Bone marrow (tissue), 2 donors: ENCODE measurements around the gene RANBP9.

Experiments
- DNase-seq, 2 donors: peaks; one replicate each; lab custom pipeline; 2025; lab: John Stamatoyannopoulos, UW

The RANBP9 gene

DNA sequence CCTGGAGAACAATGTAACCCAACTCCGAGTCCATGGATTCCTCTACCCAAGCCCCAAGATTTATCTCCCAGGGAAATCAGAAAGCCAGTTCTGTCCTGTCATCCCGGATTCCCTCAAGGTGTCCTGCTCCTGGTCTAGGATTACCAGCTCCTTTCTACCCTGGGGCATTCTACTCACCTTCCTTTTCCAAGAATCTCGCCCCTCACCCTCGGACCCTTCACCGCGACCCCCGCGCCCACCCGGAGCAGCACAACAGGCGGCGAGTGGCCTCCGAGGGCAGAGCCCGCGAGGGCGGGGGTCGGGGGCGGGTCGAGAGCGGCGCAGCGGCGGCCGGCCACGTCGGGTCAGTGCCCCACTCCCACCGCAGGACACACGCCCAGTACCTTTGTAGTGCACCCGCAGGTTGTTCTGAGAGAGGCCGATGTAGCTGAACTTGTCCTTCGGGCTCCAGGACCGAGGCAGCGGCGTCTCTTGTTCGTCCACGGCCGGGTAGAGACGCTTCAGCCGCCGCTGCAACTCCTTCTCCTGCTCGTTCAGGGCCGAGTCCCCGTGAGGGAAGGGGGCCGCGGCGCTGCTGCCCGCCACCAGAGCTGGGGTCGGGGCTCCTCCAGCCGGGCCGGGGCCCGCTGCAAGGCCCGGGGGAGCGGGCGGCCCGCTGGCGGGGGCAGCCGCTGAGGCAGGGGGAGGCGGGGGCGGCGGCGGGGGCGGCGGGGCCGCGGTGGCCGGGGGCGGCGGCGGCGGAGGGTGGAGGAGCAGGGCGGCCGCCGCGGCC is 897 bp downstream of the RANBP9 start:
- DNase-seq: no peak

DNA sequence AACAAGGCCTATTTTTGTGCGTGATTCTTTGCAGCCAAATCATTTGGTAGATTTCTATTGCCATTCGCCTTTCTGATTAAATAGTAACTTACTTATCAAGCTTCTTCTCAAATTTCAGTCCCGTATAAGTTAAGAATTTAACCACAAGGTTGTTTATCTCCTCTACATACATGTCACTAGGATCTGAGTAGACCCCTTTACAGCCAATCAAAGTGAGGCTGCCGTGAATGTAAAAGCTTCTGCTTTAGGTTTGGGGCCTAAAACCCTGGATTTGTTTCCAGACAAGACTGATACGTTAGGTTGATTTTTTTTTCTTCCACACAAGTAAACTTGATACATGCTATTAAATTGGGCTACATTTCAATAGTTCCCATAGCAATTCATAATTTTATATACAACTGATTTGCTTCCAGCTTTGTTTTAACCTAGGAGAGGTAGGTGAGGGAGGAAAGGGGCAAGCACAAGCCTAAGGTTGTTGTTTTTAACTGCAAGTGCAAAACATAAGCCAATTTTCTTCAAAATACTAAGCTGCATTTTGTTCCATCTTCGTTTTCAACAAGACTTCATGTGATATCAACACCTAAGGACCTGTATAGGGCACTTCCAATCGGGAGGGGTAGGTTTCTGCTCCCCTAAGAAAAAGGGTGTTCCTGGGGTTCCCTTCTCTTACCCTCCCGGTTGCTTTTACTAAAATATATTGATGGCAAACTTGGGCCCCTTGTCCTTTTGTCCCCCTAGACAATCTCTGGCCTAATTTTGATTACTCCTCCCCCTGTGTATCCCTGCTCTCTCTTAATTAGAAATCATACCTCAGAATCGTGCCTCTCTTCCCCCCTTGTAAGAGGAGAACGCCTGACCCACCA is 1.7 kb downstream of the RANBP9 start:
- DNase-seq: no peak

DNA sequence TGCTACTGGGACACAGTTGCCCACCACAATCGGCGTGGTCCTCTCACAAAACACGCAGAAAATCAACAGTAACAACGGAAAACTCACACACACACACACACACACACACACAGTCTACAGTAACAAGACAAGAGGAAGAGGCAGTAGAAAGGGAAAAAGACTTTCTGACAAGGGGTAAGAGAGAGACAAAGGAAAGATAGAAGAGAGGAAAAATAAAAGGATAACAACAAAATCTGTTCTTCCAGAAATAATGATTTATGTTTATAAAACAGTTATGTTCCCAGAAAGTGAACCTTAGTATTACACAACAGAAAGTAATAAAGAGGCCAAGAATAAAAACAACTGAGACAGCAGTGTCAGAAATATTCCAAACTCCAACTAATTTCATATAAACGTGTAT is 2.9 kb downstream of the RANBP9 start:
- peak in 1 of 2 donors; percentile 31 for DNase-seq

DNA sequence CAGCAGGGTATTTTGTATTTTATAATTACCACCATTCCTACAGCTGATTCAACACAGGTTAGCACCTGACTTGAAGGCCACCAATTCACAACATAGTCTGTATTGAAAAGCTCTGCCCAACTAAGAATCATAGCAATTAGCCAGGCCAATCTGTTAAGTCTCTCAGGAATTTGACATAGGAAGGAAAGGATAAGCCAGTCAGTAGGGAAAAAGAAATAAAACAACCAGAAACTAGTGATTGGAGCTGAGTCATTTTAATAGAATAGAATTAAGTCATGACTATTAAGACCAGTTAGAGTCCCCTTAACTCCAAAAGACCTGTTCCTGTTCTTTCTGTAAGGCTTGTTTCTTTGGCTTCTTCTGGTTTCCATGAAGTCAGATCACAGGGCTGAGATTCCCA is 8.1 kb downstream of the RANBP9 start:
- DNase-seq: no peak

DNA sequence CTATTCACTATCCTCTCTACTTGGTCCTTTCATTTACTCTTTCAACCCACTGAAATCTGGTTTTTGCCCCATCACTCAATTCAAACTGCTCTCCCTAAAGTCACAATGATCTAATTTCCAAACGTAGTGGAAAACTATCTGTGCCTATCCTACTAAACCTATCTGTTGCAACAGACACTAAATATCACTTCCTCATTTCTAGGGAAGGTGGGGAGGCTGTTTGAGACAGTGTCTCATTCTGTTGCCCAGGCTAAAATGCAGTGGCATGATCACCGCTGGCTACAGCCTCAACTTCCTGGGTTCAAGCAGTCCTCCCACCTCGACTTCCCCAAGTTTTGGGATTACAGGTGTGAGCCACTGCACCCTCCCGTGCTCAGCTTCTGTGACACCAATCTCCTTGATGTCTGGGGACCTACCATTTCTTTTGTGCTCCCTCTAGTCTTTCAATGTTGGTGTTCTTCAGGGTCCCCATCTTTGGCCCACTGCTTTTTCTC is 8.8 kb downstream of the RANBP9 start:
- peak in 1 of 2 donors; percentile 73 for DNase-seq

DNA sequence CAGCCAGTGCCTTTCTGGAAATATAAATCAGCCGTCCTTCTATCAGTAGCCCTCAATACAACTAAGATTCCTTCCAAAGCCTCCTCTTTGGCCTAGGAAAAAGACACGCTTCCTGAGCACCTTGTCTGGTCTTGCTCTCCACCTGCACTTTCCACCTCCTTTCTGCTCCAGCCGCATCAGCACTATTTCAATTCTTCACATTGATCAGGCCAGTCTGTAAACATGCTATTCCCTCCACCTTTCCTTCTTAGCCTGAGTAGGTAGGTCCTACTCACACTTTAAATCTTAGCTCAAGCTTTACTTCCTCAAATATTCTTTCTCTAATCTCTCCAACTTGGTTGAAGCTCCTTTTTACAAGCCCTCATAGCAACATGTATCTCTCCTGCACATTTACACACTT is 11.4 kb downstream of the RANBP9 start:
- DNase-seq: no peak

DNA sequence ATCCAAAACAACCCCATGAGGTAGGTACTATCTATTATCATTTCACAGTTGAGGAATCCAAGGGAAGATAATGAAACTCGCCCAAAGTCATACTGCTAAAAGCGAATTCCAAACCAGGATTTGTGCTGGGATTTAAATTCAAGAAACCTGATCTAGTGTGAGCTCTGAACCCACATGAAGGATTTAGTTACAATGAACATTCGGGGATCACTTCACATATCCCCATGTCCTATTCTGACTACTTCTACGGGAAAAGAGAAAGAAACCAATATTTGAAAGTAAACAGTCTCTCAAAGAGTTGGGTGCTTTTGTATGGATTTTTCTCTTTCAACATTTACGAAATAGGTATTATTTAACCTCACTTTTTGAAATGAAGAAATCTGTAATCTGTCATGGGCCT is 12.9 kb downstream of the RANBP9 start:
- no peak for DNase-seq

DNA sequence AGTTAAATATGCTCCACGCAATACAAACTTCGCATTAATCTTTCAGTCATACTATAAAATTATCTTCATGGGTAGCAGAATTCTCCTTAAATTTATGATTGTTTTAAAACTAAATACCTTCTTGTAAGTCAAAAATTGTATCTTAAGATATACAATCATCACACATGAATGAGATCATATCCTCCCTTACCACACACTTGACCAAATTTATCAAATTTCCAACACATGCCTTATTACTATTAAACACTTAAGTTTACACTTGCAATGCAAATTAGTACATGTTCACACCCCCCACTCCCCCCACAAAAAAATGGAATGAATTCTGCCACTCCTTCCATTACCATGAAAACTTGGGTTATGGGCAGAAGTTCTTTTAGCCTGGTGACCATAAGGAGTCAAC is 13.8 kb downstream of the RANBP9 start:
- DNase-seq: no peak

DNA sequence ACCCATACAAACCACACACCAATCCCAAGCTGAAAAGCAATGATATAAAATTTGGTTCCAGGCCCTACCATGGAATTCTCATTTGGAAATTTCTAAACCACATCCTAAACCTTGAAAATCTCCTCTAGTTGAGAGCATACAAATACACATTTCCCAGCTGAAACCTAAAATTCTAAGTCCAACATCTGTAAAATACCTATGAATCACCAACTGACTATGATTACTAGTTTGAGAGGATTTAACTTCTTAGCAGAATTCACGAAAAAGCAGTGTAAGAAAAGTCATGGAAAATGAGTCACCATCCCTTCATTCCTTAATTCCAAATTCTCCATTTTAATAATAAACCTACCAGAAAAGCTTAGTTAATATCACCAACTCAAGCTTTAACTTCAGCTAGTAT is 15.4 kb downstream of the RANBP9 start:
- no peak for DNase-seq

DNA sequence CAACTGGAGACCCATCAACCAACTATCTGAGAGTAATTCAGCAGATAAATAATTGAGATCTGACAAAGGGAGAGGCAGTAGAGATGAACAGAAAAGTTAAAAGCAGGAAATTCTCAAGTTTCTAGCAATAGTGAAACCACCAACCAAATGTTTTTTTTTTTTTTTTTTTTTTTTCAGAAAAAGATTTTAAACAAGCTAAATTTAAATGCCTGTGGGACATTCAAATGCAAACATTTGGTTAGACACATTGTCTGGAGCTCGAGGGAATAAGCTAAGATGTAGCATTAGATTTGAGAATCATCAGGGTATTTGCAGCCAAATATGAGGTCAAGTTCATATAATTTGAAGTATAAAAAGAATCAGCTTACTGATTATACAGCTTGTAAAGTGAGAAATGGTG is 16.4 kb downstream of the RANBP9 start:
- no peak for DNase-seq

DNA sequence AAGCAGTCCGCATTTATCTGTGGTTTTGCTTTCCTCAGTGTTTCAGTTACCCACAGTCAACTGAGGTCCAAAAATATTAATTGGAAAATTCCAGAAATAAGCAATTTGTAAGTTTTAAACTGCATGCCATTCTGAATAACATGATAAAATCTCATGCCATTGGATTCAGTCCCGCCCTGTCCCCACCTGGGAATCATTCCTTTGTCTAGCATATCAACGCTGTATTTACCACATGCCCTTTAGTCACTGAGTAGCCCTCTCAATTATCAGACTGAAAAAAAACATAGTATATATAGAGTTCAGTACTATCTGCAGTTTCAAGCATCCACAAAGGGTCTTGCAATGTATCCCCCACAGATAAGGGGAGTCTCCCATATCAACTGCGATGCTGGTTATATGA is 17.1 kb downstream of the RANBP9 start:
- no peak for DNase-seq

DNA sequence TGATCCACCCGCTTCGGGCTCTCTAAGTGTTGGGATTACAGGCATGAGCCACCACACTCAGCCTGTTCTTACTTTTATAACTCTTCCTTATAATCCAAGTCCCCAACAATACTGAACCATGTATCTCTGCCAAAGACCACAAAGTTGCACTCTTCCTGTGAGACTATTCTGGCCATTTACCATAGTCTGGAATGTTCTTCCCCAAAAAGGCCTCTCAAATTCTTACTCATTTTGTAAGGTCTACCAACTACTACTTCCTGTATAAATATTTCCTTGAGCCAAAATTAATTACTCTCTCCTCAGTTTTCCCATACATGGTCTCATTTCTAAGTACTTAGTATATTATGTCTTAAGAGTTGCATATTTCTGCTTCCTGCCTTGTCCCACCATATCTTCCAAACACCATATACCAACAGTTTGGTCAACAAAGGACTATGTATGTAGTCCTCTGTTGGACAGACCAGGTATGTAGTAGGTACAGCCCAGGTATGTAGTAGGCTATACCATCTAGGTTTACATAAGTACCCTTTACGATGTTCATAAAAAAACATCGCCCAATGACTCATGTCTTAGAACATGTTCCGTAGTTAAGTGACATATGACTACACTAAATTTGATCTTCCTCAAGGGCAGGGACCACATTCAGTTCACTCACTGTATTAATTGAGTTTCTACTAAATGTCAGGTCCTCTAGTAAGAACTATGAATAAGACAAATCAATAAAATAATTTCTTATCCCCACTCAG is 22.0 kb downstream of the RANBP9 start:
- DNase-seq: no peak

DNA sequence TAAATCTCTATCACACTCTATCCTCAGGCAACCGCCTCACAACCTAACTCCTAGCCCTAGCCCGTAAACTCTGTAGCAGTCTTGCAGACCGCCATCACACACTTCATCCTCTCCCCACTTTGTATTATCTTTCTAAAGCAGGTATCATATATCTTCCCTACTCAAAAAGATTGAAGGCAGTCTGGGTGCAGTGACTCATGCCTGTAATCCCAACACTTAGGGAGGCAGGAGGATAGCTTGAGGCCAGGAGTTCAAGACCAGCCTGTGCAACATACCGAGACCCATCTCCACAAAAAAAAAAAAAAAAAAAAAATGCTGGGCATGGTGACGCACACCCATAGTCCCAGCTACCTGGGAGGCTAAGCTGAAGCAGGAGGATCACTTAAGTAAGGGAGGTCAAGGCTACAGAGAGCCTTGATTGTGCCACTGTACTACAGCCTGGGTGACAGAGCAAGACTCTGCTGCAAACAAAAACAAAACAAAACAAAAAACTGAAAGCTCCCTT is 22.9 kb downstream of the RANBP9 start:
- DNase-seq: no peak

DNA sequence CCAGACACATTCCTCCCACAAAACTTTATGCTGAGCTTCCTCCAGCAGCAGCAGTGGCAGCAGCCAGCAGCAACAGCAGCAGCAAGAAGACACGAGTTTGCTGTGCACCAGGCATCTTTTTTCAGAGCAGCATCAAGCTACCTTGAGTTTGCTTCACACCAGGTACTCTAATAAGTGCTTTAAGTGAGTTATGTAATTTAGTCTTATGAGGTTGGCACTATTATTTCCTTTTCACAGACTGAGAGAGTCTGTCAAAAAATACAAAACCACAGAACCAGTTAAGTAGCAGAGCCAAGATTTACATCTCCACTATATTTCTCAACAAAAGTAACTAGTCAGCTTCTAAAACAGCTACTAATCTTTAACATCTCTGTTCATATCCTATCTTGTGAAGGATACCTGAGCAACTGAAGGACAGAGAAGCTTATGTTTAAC is 23.7 kb downstream of the RANBP9 start:
- DNase-seq: no peak

DNA sequence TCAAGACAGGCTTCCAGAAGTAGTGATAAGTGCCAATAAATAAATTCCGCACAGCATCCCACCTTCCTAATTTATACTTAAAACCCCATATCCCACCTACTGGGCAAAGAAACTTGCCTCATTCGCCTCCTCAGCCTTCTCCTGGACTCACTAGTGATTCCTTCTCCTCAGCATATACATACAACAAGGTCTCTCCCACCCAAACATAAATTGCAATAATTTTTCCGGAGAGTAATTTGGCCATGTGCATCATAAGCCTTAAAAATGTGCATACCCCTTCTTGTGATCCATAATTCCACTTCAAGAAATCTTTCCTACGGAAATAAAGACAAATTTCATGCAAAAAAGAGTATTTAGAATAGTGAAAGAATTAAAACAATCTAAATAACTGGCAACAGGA is 26.8 kb downstream of the RANBP9 start:
- DNase-seq: no peak

DNA sequence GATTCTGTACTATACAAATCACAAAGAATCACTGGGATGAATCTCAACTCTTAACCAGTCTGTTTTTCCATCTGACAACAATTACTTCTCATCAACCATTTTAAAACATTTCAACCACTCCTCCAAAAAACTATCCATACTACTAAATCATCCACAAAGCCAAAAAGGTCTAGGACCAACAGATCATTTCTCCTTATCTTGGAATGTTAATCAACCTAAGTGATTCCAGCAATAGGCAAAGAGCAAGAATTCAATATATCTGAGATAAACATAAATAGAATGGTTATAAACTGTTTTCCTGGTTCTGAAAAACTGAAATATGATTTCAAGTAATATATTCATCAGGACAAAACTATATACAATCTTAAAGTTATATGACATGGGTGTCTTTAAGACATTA is 28.6 kb downstream of the RANBP9 start:
- no peak for DNase-seq

DNA sequence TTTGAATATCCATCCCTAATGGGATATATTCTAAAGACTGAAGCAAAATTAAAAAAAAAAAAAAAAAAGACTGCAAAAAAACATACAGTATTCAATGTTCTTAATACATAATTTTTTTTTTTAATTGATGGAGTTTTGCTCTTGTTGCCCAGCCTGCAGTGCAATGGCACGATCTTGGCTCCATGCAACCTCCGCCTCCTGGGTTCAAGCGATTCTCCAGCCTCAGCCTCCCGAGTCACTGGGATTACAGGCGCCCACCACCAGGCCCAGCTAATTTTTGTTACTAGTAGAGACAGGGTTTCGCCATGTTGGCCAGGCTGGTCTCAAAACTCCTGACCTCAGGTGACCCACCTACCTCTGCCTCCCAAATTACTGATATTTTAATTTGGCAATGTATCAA is 29.3 kb downstream of the RANBP9 start:
- DNase-seq: no peak

DNA sequence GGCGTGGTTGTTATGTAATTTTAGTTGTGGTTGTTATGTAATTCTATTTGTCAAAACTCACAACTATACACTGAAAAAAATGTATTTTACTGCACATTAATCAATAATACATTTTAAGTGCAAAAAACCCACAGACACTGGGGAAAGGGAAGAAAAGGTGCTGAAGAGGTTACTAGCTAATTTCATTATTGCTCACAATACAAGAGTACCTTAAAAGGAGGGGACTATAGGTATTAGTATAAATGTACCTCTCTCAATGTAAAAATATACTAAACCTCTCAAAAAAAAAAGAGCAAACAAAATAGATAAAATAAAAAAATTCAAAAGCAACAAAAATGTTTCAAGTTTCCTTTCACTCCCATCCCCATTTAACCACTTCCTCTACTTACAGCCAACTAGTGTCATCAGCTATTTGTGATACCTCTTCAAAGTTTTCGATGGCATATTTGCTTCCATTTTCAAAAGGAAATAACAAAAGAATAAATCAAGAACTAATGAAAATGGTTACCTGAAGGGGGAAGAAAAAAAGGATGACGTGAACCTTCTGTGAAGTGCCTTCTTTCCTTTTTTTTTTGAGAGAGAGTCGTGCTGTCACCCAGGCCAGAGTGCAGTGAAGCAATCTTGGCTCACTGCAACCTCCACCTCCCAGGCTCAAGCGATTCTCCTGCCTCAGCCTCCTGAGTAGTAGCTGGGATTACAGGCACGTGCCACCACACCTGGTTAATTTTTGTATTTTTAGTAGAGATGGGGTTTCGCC is 30.2 kb downstream of the RANBP9 start:
- peak in 1 of 2 donors; percentile 67 for DNase-seq

DNA sequence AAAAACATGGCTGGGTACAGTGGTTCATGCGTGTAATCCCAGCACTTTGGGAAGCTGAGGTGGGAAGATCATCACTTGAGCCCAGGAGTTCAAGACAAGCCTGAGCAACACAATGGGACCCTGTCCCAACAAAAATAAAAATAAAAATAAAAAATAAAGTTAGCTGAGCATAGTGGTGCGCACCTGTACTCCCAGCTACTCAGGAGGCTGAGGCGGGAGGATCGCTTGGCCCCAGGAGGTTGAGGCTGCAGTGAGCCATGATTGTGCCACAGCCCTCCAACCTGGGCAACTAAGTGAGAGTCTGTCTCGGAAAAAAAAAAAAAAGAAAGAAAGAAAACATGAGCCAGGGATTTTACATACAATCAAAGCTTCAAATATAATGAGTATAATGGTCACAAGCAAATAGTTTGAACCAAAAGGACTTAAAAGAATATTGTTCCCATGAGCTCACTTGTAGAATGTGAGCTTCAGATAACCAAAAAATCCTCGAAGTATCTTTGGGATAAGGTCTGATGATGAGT is 31.1 kb downstream of the RANBP9 start:
- DNase-seq: no peak

DNA sequence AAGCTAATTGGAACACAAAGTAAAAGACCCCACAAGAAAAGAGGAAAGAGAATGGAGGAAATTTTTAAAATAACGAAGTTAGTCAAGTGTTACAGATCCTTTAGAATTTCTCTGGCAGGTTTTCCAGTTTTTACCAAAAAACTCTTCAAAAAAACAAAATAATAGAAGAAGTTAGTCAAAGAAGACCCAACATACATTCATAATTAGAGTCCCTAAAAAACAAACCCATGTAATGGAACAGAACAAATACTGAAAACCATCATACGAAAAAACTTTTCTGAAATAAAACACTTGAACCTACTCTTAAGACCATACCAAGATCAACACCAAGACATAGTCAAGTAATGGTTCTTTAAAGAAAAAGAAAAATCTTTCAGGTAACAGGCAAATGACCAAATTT is 31.6 kb downstream of the RANBP9 start:
- DNase-seq: no peak

DNA sequence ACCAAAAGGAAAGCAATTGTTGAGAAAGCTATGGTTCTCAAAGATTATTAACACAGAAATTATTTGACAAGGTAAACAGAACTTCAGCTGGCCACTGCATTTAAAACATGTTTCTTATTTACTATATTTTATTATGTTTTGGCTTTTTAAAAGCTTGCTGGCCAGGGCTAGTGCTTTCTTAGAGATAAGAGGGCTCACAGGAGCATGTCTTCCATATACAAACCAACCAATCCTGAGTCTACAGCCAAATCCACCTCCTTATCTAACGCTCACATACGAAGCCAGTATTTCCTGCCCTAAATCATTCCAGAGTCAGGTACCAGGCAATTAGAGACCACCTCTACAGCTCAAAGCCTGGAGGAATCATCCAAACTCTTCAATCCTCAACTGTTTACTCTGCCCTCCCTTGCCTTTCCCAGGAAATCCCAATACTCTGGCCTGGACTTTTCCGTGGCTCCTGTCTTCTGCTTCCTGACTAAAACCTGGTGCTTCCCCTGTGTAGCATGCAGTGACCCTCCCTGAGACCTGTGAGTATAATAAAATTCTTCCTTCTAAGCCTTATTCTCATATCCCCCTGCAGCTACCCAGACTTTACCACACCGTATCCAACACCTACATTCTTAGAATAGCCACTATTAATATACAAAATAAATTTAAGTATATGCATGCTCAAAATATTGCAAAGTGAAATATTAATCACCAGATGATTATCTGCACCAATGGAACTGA is 33.2 kb downstream of the RANBP9 start:
- no peak for DNase-seq
